Stimulated activated CD4-positive, alpha-beta T cell treated with anti-CD3 and anti-CD28 coated beads, Interleukin-15, amount 100 ng/mL, for 1 hour (primary cell): ENCODE data around the gene CER1.

Experiments
- DNase-seq, 2 donors: peaks; one replicate each; pipeline ENCODE4 v3.0.0-alpha.2; 2020; ENCODE audit warnings: low read depth in 1 of 2, low spot score in 1 of 2

Gene CER1, protein sequence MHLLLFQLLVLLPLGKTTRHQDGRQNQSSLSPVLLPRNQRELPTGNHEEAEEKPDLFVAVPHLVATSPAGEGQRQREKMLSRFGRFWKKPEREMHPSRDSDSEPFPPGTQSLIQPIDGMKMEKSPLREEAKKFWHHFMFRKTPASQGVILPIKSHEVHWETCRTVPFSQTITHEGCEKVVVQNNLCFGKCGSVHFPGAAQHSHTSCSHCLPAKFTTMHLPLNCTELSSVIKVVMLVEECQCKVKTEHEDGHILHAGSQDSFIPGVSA

DNA sequence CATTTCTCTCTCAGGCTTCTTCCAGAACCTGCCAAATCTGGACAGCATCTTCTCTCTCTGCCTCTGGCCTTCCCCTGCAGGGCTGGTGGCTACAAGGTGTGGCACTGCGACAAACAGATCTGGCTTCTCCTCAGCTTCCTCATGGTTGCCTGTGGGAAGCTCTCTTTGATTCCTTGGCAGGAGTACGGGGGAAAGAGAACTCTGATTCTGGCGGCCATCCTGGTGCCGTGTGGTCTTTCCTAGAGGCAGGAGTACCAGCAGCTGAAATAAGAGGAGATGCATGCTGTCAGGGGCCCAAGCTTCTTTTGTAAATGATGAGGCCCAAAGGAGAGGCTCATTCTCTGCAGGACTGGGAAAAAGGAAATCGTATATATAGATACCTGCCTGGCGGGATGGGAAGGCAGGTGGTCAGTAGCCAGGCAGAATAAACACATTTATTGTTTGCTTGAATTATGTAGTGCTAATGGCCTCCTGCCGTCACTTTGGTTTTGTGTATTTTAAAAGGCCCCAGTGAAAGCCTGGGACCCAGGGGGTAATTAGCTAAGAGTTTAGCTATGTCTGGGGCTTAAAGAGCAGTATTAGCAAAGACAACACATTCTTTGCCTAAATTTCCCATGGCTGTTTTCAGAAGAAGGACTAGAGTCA, at the start of gene CER1:
TSS of gene CER1 (minus strand) at position 343 of the 645 bp plus-strand sequence. CDS start at position 282, 61 bp downstream.
- no peak for DNase-seq

DNA sequence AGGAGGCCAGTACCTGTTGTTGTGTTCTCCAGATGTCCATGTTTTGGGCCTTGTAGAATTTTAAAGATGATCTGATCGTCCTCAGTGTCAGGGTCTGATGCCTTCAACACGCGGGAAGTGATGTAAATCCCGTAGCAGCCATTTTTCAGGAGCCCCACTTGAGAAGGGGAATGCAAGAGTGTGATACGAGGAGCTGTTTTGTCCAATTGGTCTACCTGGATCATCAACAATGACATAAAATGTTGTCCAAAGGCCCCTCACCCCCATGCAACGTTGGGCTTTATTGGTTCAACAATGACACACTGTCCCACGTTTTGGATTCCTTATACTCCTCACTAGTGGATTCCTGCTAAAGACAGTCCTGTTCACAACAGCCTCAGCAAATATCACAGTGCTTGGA, 48.1 kb upstream of the CER1 start:
- no peak for DNase-seq

DNA sequence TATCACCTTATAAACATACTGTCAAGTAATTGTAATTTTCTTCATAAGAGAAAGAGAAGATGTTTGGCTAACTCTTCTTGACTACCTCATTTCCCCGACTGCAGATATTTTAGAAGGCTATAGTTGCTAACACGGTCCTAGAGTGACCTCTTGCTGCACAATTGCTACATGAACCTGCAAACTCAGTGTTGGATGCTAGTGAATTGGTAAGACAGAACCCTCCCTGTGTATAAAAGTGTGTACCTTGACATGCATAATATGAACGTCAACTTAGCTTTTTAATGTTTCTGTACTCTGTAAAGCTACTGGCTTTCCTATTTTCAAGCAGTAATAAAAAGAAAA, 46.7 kb upstream of the CER1 start:
- no peak for DNase-seq

DNA sequence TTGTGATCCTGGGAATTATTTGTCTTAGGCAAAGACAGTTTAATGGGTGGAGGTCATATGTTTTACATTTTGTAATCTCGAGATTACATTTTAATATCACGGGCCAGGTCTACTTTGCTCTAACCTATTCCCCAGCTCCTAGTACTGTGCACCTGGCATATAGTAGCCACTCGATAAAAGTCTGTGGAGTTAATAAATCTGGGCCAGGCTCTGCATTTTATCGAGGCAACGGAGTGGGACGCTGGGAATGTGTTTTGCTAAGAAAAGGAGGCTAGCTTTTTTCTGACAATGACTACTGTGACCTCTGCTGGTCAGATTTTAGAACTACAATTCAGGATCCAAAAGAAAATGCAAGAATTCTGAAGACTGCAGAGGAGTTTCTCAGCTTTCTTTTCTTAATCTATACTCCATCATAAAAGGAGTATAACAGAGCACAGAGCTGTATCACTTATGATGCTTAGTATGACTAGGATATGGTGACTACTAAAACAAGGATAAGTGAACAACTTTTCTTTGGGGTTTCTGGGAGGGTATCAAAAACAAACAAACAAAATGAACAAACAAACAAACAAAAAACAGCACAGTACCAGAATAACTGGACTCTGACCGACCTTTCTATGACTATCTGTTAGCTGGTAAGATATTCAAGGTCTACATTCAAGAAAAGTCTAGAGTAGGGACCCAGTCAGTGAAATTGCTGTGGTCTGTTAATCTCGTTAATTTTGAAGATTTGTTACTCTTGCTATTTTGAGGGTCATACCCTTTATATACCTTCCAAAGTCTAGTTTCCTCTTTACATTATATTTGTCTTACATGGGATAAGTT, 46.1 kb upstream of the CER1 start:
- DNase-seq = no peak

DNA sequence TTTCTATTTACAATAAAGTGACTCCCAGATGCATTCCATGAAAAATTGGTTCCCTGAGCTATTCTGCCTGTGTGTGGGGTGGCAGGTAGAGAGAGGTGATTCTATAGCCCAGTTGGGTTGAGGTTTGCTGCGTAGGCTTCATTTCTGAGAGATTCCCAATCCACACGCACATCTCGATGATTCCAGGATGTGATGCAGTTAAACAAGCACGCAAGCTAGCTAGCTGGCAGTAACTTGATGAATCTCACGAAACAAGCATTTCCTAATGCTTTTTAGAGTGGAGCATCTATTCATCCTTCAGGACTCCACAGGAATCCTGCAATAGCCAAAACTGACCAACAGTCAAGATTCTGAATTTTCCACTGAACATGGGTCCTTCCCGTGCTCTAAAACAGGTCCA, 43.8 kb upstream of the CER1 start:
- DNase-seq = no peak

DNA sequence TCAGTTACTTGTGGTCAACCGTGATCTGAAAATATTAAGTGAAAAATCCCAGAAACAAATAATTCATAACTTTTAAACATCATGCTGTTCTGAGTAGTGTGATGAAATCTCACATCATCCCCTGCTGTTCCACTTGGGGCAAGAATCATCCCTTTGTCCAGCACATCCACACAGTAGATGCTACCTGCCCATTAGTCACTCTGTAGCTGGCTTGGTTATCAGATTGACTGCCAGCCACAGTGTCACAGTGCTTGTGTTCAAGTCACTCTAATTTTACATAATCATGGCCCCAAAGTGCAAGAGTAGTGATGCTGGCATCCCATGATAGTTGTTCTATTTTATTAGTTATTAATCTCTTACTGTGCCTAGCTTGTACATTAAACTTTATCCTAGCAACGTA, 39.1 kb upstream of the CER1 start:
- no peak for DNase-seq

DNA sequence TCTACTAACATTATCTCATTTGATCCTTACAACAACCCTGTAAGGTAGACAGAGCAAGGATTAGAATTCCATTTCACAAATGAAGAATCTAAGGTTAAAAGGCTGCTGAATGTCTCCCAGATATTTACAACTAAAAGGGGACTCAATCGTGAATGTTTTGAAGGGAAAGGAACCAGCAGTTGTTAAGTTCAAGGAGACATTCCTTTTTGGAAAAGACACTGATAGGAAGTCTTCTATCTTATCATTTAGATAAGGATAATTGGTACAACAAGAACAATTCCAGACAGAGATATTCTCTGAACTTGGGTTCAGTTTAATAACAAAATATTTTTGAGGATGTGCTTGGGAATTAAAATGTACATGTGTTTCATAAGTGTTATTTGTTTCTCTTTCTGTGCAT, 37.5 kb upstream of the CER1 start:
- no peak for DNase-seq

DNA sequence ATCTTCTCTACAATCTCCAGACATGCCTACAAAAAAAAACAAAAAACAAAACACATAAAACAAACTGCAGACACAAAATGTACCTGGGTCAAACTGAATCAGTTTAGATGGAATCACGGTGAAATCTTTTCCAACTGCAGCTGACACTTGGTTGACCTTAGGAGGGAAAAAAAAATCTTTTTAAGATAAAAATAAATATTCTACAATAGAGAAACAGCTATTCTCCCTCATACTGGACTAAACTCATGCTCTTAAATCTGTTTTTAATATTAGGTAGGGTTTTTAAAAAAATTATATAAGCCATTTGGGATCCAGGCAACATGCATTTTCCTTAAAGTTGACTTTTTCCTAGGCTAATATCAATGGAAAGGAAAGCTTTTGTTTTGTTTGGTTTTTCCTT, 33.8 kb upstream of the CER1 start:
- DNase-seq = no peak

DNA sequence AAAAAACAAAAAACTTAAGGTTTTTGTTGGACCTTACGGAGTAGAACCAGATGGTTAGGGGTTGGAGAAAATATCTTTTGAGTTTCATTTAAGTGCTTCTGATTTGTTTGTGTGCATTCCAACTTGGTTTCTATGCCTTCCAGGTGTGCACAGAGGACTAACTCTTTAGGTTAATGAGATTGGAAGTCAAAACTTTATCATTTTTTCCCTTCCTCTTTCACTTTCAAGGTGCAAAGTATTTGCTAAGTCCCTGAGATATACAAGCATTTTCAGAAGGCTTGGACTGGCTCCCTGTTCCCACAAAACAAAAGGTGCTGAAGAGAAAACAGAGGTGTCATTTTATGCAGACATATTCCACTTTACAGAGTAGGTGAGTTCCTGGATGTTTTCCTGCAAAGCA, 30.3 kb upstream of the CER1 start:
- no peak for DNase-seq

DNA sequence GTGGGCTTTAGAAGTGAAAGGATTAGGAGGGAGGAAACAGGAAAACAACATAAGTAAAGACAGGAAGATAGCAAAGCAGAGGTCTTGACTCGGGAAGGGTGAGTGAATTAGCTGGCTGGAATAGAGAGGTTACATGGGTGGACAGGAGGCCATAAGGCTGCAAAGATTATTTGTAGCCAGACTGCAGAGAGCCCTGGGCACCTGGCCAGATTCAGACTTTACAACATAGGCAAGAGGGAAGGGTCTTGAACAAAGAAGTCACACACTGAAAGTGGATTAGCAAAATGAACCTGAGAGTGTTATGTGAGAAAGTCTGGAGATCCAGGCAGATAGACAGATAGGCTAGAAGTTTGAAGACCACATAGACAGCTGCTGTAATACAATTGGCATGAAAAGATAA, 29.7 kb upstream of the CER1 start:
- no peak for DNase-seq

DNA sequence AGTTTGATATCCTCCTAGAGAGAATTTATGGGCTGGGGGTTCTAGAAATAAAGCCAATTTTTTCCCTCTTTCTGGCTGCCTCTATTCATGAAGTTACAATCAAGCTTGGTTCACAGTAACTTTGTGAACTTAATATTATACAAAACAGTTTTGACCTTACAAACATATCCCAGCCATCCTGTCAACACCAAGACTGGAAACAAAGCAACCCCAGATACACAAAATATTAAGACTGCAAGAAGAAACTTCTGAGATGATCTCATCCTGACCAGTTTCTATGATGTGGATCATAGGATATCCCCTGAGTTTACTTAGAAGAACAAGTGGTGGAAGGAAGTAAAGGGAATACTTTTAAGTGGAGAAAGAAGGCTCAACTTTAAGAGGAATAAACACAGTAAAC, 28.3 kb upstream of the CER1 start:
- no peak for DNase-seq

DNA sequence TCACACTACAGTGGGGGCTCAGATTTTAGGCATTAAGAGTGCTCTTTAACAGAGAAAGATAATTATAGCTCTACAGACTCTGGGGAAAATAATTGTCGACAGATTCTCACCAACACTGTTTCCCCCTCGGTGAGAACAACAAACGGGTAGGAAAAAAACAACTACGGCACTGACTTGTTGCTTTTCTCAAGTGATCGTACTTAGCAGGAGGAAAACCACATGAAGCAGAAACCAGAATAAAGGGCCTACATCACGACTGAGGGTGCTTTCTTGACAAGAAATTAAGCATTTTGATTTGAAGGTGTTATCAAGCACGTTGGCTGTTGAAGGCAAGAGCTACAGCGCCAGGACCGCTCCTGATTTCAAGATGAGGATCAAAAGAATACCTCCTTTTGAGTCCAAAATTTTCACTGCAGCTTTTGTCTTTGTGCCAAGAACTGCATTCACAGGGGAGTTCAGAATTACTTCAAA, 27.2 kb upstream of the CER1 start:
- no peak for DNase-seq

DNA sequence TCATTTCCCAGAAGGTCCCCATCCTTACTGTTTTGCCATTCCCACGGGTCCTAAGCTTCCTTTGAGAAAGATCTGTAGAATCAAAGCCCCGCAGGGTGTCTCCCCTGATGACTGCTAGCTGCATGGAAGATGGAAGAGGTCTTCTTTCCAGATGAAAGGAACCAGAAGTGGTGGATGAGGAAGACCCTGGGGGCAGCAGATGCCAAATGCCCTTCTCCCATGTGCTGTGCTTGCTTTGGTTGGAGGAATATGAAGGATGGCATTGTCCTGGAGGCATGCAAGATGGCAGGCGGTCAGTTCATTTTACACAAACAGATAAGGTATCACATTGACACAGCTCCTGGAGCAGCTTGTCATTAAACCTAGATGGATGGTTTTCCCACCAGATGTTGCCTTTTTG, 25.8 kb upstream of the CER1 start:
- DNase-seq = no peak

DNA sequence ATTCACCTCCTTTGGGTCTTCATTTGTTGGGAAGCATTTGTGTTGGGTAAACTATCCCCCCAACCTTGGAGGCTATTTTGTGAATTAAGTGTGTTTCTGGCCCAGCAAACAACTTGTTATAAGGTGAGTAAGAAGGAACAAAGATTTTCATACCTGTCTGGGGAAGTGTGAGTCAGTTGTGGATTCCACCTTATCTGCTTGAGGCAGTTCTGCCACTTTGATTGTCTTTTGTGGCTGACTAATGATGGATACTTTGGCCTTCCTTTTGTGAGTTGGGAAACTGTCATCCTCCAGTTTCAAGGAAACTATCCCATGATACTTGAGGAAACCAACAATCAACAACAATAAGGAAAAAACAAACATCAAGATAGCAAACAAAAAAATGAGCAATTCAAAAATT, 24.6 kb upstream of the CER1 start:
- DNase-seq = no peak

DNA sequence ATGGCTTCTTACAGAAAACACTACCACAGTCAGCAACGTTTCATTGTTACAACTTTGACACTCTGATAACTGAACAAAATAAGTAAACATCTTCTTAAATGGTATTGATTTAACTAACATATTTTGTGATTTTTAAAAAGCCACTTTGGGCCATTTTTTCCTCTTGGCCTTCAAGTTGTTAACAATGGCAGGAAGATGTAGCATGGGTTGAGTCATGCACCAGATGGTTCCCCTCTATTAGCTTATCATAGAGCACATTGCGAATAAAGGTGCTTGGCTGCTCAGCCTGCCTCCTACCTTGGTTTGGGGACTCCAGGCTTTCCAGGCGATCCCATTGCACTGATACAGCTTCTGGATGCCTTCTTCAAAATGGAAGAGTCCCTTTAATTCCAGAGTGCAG, 24.1 kb upstream of the CER1 start:
- no peak for DNase-seq

DNA sequence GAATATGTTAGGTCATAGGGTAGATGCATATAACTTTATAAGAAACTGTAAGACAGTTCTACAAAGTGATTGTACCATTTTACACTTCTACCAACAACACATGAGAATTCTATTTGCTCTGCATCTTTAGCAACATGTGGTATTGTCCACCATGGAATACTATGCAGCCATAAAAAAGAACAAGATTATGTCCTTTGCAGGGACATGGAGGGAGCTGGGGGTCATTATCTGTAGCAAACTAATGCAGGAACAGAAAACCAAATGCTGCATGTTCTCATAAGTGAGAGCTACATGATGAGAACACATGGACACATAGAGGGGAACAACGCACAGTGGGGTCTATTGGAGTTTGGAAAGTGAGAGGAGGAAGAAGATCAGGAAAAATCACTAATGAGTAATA, 22.2 kb upstream of the CER1 start:
- no peak for DNase-seq

DNA sequence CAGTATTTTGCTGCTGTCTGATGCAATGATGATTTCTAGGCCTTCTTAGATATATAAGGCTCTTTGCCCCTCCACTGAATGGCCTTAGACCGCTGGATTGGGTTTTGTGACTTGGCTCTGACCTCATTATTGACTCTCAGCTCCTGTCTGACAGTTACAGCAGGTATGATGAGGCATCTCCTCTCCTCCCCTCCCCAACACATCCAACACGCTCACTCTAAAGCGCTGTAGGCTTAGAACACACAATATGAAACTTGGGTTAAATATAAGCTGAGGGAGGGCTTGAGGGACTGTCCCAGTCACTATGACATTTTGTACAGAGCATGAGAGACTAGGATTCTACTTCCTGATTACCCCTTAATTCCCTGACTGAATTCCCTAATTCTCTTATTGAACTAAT, 18.8 kb upstream of the CER1 start:
- no peak for DNase-seq

DNA sequence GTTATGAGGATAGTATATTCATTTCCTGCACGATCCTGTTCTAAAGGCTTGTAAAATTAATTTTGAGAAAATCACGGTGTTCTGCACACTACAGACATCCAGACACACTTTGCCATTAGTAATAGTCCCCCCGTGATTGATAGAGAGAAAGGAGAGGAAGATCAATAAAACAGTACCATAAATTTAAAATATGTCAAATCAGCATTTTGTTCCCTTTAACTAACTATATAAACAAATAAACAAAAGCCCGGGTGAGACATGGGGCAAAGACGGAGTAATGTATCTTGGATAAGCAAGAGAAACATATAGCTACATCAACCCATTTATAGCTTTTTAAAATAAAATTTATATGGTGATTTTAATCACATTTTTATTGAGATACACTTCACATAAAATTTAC, 10.6 kb upstream of the CER1 start:
- DNase-seq = no peak

DNA sequence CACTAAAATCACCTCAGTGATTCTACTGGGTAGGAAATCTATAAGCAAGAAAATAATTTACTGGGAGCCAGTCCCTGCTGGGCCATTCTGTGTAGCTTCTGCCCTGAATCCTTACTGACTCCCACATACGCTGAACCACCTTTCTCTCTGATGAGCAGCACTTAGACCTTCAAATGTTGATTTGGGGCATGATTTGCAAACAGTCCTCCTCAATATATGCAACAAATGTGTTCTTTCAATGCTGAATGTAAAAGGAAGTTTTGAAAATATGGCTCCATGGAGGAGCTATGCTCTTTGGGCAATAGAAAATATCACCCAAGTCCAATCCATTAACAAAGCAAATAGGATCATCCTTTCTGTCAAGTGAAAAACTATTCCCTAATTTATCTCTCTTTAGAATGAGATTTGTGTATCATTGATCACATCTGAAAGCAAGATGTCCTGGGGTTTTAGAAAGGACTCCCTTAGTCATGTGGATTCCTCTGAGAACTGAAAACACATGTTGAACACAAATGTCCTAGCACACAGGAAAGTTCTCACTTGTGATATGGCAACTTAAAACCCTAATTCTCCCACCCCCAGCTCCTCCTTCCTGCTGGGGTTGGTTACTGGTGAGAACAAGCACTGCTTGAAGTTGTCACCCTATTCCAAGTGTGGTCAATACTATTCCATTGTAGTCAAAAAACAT, 8.9 kb upstream of the CER1 start:
- no peak for DNase-seq

DNA sequence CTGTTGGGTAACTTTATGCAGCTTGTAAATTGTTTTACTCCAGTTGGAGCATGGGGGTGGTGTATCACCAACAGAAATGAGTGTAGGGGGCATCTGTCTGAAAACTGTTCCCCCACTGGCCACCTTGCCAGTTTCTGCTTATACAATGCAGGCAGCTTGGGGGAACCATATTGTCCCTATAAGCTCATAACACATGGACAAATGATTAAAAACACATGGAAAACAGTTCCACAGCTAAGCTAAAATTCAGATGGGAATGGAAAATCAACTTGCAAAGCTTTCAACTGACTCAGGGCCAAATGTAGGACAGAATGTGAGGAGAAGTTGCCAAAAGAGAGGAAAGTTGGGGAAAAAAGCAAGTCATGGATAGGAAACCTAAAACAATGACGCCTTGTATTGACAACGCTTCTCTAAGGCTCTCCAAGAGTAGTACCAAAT, 7.9 kb upstream of the CER1 start:
- no peak for DNase-seq

DNA sequence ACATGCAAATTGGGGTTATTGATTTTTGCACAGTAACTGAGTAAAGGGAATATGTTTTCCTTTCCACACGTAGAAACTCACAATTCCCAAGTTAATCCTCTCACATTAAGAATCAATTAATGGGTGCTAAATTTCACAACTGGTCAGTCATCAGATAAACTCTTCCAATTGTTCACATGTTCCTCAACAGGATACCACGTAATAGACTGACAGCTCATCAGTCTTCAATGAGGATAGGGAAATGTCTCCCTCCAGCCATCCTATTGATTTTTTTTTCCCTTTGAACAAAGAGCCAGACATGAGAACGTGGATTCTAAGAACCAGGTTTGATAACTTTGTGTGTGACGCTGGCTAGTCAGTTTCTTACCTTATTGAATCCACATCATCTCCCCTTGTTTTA, 768 bp upstream of the CER1 start:
- no peak for DNase-seq
